ENCODE measurements around the gene DLG2.
"Not testable (repeated sequence)": the region's sequence is repeated elsewhere in the genome, so short reads cannot be mapped to it uniquely, and the experiment has no call there.

Gene DLG2

GRCh38 chr11:83635166-83635565 is 1992.0 kb downstream of the DLG2 start:
- DNase-seq (ENCODE audit: low spot score): no peak

- no peak for DNase-seq (ENCODE audit: low spot score)
These were observed 1996.9 kb downstream of the DLG2 start for GRCh38 chr11:83630211-83630610.

GRCh38 chr11:83629775-83630174 is 1997.4 kb downstream of the DLG2 start:
- no peak for DNase-seq (ENCODE audit: low spot score)

- DNase-seq (ENCODE audit: low spot score): no peak
These were observed 1998.4 kb downstream of the DLG2 start for GRCh38 chr11:83628622-83629355.

- DNase-seq (ENCODE audit: low spot score): no peak
These were observed 2001.8 kb downstream of the DLG2 start for GRCh38 chr11:83625336-83625735.

GRCh38 chr11:83617671-83618070 is 2009.5 kb downstream of the DLG2 start:
- no peak for DNase-seq (ENCODE audit: low spot score)

GRCh38 chr11:83613767-83614121 is 2013.4 kb downstream of the DLG2 start:
- no peak for DNase-seq (ENCODE audit: low spot score)

GRCh38 chr11:83612891-83613766 is 2014.0 kb downstream of the DLG2 start:
- DNase-seq (ENCODE audit: low spot score): no peak

GRCh38 chr11:83611600-83611999 is 2015.5 kb downstream of the DLG2 start:
- DNase-seq (ENCODE audit: low spot score): no peak

- DNase-seq (ENCODE audit: low spot score): no peak
These were observed 2016.1 kb downstream of the DLG2 start for GRCh38 chr11:83611031-83611430.

GRCh38 chr11:83609191-83609590 is 2018.0 kb downstream of the DLG2 start:
- DNase-seq (ENCODE audit: low spot score): no peak

GRCh38 chr11:83608571-83608970 is 2018.6 kb downstream of the DLG2 start:
- no peak for DNase-seq (ENCODE audit: low spot score)

- no peak for DNase-seq (ENCODE audit: low spot score)
These were observed 2025.1 kb downstream of the DLG2 start for GRCh38 chr11:83601914-83602527.

- DNase-seq (ENCODE audit: low spot score): no peak
These were observed 2025.8 kb downstream of the DLG2 start for GRCh38 chr11:83601201-83601913.

- no peak for DNase-seq (ENCODE audit: low spot score)
These were observed 2026.5 kb downstream of the DLG2 start for GRCh38 chr11:83600661-83601060.

GRCh38 chr11:83599066-83599465 is 2028.1 kb downstream of the DLG2 start:
- no peak for DNase-seq (ENCODE audit: low spot score)

GRCh38 chr11:83587797-83588196 is 2039.3 kb downstream of the DLG2 start:
- DNase-seq (ENCODE audit: low spot score): not testable (repeated sequence)

- peak; percentile 48 for DNase-seq (ENCODE audit: low spot score)
These were observed 2043.3 kb downstream of the DLG2 start for GRCh38 chr11:83583757-83584366.

- peak; percentile 35 for DNase-seq (ENCODE audit: low spot score)
These were observed 2052.6 kb downstream of the DLG2 start for GRCh38 chr11:83574519-83574918.

- DNase-seq (ENCODE audit: low spot score): peak; percentile 18
These were observed 2054.3 kb downstream of the DLG2 start for GRCh38 chr11:83572581-83573496.

- DNase-seq (ENCODE audit: low spot score): peak; percentile 5
These were observed 2055.8 kb downstream of the DLG2 start for GRCh38 chr11:83571302-83571701.
